Urothelium cell line (cell line): ENCODE results near the gene TRAM2.

ENCODE experiments used
- DNase-seq: peaks from one replicate; pipeline ENCODE4 v3.0.0; 2011; ENCODE audit warnings: low spot score, mixed read lengths
- FAIRE-seq: peaks from 2 replicates; lab custom pipeline; 2011; peaks lifted over from hg19 to GRCh38; lab: Jason Lieb, UNC

Gene TRAM2

DNA sequence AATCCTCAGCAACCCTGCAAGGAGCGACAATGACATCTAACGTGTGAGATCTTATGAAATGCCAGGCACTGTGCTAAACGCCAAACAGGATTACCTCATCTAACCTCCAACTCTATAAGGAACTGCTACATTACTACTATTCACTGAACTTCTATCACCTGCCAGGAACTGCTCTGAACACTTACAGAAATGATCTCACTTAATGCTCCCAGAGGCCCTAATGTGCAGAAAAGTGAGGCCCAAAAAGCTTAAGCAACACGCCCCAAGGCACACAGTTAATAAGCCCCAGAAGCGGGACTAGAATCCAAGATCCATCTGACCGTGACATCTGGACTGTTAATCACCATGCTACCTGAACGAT lies 28.5 kb downstream of the TRAM2 start:
- DNase-seq (no peak), FAIRE-seq (no peak)

- DNase-seq (peak; percentile 51), FAIRE-seq (no peak)
Observed at GRCh38 chr6:52547647-52548352, 29.1 kb downstream of the TRAM2 start.

DNA sequence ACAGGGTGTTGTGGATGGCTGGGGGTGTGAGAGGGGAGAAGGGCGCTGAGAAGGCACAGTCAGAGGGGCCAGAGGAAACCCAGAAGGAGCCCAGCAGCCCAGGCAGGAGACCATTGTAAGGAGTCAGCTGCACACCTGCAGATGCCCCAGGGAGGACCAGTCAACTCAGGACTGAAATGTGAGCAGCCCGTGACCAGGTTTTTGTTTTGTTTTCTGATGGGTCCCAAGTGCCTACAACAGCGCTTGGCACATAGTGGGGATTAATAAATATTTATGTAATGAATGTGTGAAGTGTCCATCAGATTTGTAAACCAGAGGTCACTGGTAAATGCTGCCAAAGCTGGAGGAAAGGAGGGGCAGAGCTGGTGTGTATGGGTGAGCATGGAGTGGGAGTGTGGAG lies 30.2 kb downstream of the TRAM2 start:
- DNase-seq = no peak
- no peak for FAIRE-seq

DNA sequence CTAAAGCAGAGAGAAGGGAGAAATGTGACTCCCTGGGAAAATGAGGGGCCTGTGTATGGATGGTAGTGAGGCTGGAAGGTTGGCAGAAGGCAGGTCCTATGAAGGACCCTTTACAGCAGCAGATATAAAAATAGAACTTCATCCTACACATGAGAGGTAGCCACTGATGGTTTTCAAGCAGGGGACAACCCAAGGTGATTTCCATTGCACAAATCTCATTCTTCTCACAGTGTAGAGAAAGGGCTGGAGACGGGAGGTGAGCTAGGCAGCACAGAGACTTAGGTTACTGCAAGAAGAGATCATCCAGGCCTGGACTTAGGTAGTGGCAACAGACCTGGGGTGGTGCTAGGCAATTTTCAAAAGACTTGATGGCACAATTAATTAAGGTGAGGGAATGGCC lies 30.7 kb downstream of the TRAM2 start:
- FAIRE-seq = no peak

GRCh38 chr6:52545406-52546119 lies 31.3 kb downstream of the TRAM2 start:
- DNase-seq (no peak), FAIRE-seq (no peak)

More for the DNA sequence above, 30.7 kb downstream of the TRAM2 start:
- no peak for DNase-seq

- DNase-seq (no peak), FAIRE-seq (no peak)
Observed at GRCh38 chr6:52544602-52545405, 32.1 kb downstream of the TRAM2 start.

DNA sequence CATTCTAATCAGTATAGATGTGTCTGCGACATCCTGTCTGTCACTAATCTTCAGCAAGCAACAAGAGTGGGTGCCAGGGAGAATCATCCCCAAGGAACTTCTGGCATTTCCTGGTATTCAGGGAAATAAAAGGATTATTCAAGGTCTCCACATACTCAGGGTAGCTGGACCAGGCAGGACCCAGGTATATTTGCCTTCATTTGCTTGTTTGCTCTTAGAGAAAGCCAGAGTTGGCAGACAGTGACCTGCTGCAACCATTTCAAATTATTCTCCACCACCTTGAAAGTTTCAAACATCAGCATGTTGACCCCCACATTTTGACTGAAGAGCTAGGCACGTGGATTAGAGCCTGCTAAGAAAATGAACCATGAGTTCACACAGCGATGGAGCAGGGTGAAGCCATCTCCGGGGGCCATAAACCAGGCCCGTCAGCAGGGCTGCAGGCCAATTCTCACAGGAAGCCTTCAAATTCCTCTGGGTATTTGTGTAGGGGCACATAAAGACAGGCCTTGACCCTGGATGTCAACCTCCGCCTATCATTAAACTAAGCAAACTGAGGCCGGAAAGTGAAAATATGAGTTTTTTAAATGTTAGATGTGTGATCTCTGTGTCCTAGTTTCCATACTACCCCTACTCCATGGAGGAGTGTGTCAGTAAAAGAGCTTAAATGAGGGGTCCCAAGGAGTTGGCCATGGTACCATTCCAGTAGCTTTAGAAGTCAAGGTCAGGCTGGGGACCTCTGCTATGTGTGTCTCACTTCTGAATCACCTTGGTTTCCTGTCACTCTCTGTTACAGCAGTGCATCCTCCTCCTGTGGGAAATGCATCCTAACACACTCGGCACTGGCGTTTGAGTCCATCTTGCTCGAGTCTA lies 32.9 kb downstream of the TRAM2 start:
- FAIRE-seq (no peak), DNase-seq (peak; percentile 56)

- FAIRE-seq (no peak), DNase-seq (no peak)
Observed at GRCh38 chr6:52543262-52543661, 33.6 kb downstream of the TRAM2 start.

GRCh38 chr6:52541135-52541534 lies 35.7 kb downstream of the TRAM2 start:
- no peak for FAIRE-seq
- no peak for DNase-seq

DNA sequence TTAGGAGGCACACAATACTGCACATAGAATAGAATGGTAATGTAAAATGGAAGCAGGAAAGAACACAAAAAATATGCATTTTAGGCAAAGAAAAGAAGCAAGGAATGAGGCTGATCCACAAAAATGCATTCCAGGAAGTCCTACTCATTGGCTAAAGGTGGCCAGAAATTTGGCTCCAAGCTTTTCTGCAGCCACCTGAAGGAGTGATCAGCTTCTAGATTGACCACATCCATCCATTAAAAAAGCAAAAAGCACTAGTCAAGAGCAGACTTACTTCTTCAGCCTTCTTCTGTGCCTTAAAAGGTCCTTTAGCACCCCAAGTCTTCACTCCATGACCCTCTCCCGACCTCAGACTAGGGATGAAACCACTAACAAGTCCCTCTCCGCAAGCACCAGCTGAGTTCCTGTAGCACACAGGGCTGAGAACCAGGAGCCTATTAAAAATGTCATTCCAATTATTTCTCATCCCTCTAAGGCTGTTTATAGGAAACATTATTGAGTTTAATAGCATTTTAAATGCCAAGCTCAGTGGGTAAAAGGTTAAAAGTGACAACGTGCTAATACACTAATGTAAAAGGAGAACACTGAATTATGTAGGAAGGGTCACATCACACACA lies 36.5 kb downstream of the TRAM2 start:
- FAIRE-seq (no peak), DNase-seq (no peak)

DNA sequence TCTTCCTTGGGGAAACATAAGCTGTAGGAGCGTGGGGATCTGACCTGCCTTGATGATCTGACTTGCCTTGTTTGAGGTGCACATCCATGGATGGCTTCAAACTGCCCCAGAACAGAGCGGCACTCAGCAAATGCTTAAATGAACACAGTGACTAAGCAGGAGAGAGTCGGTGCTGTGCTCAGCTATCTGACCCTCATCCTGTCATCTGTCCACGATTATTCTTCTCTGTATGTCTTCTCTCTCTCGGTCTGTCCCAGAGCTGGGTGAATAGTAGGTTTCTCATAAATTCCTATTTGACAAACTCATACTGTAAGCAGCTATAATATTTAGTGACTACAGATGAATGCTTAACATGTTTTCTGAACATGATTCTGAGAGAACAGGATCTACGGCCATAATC lies 37.3 kb downstream of the TRAM2 start:
- DNase-seq = no peak
- FAIRE-seq = no peak

DNA sequence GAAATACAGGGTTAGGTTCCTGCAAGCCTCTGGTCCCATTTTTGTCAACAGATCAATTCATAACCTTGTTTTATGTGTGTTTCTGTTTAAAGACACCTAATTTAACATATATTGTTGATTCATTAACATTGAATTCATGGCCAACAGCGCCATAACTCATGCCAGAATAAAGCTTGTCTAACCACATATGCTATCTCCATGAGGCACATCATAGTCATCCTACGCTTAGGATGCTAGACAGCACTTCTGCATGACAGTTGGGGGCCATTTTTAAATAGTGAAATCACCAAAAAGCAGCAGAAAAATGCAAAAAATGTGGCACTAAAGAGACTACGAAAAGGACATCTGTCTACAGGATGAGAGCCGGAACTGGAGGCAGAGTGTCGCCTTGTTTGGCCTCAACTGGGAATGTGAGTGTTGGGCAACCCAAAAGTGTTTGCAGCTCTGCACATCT lies 37.9 kb downstream of the TRAM2 start:
- DNase-seq (no peak), FAIRE-seq (no peak)

DNA sequence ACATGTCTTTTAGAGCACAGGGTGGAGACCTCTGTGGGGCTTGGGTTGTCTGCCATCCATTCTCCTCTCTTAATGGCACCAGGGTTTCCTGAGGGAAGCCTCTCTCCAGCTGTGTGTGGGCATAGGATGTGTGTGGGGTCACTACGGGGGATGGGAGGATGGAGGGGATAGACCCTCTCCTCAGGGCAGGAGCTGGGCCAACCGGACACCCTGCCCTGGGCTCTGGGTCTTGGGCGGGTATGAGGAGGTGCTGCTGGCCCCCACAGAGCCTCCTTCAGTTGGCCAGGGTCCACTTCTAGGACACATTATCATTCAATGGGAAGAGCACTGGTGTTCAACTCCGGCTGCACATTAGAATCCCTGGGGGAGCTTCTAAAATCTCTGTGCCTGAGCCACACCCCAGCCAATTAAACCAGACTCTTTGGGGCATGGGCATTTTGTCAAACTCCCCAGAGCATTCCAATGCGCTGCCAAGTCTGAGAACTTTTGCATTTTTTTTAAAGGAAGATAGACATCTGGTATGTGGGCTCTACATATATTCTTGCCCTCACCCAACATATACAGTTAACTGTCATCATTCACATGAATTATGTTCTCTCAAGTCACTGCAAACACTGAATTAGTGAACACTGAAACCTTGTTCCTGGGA lies 38.5 kb downstream of the TRAM2 start:
- no peak for DNase-seq
- FAIRE-seq = no peak

DNA sequence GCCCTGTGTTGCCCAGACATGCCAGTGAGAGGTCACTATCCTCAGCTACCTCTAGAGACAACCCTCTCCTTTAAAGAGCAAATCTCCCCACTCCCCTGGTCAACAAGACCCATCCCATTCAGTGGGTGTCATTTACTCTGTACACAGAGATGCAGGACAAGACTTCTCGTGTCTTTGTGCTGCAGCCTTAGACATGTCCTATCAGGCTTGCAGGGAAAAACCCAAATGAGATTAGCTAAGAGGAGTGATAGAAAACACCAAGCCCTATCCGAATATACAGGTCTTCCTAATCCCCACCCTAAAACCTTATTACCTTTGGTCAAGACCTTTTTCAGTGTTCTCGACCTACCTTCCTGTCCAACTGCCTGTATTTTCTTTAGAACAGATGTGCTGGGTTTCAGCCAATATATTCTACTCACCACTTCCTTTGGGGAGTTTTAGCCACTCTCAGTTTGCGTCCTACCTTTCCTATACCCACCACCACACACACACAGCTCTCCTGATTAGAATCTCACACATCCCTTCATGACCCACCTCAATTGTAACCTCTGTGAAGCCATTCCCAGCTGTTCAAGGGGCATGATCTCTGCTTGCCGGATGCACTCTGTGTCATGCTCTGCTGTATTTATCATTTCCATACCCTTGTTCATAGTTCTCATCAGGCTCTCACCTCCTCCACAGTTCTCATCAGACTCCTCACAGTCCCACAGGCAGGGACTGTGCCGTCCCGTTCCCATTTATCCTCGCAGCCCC lies 39.7 kb downstream of the TRAM2 start:
- FAIRE-seq (peak; percentile 13), DNase-seq (no peak)

GRCh38 chr6:52536424-52536916 lies 40.4 kb downstream of the TRAM2 start:
- no peak for FAIRE-seq

GRCh38 chr6:52535711-52536423 lies 41.0 kb downstream of the TRAM2 start:
- FAIRE-seq (no peak), DNase-seq (no peak)

More at GRCh38 chr6:52536424-52536916, 40.4 kb downstream of the TRAM2 start:
- no peak for DNase-seq

- DNase-seq = no peak
- no peak for FAIRE-seq
Observed at GRCh38 chr6:52534966-52535390, 41.9 kb downstream of the TRAM2 start.

GRCh38 chr6:52534363-52534762 lies 42.5 kb downstream of the TRAM2 start:
- DNase-seq (no peak), FAIRE-seq (no peak)
